Myocyte (in vitro differentiated cells): Measurements from ENCODE around the gene ATL2. TPM values are rescaled to one million over a fixed set of nuclear protein-coding genes. Genes with fewer than 3 reads are reported as not detected.
"Not testable (repeated sequence)": the region's sequence is repeated elsewhere in the genome, so short reads cannot be mapped to it uniquely, and the experiment has no call there.

Experiments
- DNase-seq: peaks from one replicate; pipeline ENCODE4 v3.0.0-alpha.2; 2012; ENCODE audit warnings: low read depth
- total RNA-seq: library from RNA; depleted of rRNA; stranded (reverse); fragments of >200 nt; gene quantifications from 2 replicates; pipeline ENCODE4 v1.2.3, GENCODE V29; 2014

ATL2 gene
- total RNA-seq, 1 donor from 2014 or later: 110 TPM

GRCh38 chr2:38274286-38275276 lies 102.5 kb downstream of the ATL2 start:
- DNase-seq: peak; percentile 79

DNA sequence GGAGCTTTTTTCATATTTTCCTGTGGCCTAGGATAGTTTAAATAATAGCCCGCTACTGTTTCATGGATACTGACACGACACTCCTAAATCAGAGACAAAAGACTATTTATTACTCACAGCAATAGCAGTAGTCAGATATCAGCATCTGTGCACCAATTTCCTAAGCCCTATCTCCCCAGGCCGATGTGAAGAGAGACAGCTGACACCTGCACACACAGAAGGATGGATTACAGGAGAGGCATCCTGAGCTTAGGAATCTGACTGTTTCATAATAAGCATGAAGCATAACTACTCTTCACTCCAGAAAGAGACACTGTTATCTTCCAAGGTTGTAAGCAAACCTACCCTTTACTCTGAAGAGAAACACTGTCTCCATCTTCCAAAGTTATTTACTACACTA lies 105.4 kb downstream of the ATL2 start:
- no peak for DNase-seq

- DNase-seq: no peak
Observed at GRCh38 chr2:38269421-38269820, 107.7 kb downstream of the ATL2 start.

DNA sequence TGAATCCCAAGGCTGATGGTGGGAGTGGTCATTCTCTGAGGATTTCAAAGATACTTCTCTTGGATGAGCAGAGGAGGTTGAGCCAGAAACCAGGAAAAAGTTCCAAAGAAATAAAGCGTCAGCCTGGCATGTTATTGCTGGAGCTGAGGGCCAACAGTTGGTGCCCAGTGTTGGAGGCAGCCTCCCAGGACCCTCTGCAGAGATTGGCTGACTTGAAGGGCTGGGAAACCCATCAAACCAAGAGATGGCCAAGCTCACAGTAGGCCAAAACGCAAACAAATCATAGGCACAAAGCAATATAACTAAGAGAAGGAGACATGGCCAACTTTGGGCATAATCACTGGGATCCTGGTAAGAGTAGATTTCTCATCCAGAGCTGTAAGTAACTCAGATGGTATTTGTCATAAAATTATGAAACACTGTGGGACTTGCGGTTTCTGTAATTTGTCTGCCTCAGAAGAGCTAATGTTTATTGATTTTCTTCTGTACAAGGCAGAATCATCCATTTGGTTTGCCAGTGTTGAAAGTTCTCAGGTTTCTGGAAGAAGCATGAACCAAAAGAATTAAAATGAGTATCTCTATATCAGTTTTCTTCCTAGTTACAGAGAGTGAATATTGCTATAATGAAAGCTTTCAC lies 108.3 kb downstream of the ATL2 start:
- no peak for DNase-seq

DNA sequence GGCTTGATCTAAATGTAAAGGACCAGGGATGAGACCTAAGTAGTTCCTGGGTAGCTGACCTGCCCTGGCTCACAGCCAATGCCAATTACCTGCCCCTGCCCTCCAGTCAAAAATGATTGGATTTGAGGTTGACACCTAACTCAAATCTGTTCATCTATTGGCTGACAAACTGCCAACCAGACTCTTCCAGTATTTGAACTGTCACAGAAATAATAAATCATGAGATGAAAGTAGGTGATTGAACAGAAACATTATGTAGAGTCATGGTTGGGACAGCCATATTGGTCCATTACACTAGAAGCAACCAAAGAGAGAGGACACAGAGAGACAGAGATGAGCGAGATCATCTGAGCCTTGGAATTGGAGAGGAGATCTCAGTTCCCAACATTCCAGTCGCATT lies 109.1 kb downstream of the ATL2 start:
- DNase-seq: no peak

GRCh38 chr2:38267270-38267925 lies 109.7 kb downstream of the ATL2 start:
- DNase-seq: no peak

DNA sequence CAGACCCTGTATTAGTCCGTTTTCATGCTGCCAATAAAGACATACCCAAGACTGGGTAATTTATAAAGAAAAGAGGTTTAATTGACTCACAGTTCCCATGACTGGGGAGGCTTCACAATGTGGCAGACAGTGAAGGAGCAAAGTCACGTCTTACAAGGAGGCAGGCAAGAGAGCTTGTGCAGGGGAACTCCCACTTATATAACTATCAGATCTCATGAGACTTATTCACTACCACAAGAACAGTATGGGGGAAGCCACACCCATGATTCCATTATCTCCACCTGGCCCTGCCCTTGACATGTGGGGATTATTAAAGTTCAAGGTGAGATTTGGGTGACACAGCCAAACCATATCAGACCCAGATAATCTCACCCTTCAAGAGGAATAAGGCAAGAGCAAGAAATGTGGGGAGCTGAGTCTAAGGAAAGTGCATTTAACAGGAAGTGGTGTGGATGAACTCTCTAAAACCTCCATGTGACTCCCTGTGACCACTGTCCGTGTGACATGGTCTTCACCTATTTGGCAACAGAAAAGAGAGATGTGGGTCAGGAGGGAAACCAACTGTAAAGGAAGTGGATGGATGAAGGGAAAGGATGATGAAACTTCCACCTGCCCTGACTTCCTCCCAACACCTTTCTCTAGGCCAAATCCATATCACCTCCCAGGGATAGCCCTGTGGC lies 110.6 kb downstream of the ATL2 start:
- no peak for DNase-seq

GRCh38 chr2:38265461-38265860 lies 111.6 kb downstream of the ATL2 start:
- no peak for DNase-seq

GRCh38 chr2:38264396-38265221 lies 112.5 kb downstream of the ATL2 start:
- DNase-seq: no peak

GRCh38 chr2:38263293-38263692 lies 113.8 kb downstream of the ATL2 start:
- DNase-seq: no peak

DNA sequence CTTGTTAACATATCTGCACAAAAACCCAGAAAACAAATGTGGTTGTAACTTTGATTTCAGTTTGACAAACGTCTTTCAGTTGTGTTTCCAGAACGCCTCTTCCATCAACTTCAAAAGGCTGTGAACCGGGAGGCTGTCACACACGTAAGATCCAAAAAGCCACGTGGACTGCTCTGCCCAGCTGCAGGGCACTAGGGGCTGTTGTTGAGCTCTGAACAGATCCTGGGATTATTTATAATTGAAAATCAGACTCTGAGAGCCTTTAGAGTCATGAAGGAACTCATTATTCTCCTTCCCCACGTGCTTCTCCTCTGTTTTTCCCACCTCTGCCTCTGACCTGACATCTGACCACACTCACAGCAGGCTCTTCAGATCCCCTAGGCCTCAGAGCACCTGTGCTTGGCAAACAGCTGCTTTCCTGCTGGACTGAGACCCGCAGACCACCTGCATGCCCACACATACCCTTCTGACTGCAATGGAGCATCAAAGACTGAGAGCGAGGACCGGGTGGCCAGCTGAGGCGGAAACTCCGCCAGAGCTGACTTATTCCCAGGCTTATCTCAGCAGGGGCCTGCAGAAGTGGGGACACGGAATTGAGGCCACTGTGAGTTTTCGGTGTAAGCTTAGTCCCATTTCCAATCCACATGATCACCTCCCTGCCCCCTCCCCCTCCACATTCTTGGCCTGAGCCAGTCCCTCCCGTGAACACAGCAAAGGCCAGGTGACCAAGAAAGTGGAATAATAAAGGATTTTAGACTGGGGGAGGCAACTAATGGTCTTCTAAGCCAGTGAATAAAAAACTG lies 114.8 kb downstream of the ATL2 start:
- no peak for DNase-seq

DNA sequence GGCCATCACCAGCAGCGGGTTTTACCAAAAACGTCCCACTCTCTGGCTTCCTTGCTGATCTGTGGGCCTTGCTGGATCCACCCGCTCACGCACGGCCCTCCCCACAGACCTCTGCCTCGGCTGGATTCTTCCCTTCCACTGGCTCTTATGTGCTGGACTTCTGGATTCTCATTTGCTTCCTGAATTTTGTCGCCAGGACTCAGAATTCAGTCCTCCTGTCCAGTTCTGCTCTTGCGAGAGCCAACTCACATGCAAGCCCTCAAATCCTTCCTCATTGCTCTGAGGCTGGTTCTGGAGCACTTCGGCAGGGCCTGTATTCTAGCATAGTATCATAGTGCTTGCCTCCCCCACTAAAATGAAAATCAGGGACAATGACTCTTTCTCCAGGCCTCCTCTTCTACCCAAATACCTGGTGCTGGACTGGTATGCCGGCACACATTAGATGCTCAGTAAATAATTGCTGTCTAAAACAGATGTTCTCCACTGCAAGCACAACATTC lies 115.5 kb downstream of the ATL2 start:
- no peak for DNase-seq

DNA sequence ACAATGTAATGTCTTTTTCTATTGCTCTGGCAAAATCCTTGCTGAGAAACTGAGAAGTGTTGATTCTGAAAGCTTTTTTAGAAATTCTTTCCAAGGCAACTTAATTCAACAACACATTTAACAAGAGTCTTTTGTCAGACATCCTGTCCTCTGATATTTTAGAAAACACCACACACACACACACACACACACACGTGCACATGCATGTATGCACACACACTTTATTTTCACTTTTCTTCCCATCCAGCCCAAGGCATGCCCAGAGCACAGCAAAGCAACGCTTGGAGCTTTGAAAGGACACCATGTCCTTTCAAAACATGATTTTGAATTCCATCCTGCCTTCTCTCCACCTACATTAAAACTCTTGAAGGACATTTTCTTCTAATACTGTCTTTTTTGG lies 116.1 kb downstream of the ATL2 start:
- DNase-seq: no peak

DNA sequence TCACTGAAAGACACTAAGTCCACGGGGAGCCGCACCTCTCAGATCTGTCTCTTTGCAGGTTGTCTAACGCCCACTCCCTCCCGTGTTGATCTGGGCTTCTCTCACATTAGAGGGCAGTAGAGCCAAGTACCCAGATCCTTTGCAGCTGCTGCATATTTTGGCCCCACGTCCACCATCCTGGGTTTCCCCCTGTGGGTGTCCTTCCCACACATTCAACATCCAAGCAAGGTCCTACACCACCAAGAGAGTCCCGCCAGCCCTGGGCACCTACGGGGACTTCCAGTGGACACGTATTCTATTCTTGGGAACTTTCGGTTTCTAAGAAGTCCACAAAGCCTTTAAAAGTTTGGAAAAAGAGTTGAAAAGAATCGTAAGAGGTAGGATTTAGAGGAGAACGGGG lies 116.6 kb downstream of the ATL2 start:
- DNase-seq: peak; percentile 65

DNA sequence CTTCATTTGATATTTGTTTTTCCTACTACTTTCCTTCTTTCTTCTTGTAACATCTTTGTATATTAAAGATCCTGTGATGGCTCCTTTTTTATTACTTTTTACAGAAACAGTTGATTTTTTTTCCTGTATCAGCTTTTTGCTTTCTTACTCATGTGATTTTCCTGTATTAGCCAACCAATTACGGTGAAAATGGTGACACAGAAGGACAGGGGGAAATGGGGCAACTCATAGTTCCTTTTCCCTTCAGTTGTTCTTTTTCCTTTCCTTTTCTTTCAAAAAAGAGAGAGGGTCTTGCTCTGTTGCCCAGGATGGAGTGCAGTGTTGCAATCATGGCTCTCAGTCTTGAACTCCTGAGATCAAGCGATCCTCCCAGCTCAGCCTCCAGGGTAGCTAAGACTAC lies 117.8 kb downstream of the ATL2 start:
- no peak for DNase-seq

DNA sequence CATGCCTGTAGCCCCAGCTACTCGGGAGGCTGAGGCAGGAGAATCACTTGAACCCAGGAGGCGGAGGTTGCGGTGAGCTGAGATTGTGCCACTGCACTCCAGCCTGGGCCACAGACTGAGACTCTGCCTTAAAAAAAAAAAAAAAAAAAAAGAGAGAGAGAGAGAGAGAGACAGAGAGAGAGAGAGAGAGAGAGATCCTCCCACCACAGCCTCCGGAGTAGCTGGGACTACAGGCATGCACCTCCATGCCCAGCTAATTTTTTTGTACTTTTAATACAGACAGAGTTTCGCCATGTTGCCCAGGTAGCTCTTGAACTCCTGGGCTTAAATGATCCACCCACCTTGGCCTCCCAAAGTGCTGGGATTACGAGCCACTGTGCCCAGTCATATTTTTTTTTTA lies 119.4 kb downstream of the ATL2 start:
- not testable (repeated sequence) for DNase-seq

DNA sequence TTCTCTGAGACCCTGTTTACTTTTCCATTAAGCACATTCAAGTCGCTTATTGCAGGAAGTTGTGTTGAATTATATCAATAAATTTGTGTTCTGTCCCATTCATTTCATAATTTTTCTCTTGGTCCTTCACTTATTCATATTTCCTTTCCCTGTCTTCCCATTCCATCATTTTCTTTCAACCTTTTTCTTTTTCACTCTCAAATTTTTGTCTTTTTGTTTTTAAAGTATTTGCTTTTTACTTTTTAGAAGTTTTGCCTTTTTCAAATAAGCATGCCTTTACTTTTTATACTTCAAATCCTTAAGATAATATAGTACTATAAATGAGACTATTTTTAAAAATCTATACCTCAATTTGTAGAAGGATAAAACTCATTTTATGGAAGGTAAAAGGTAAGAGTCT lies 120.5 kb downstream of the ATL2 start:
- no peak for DNase-seq

DNA sequence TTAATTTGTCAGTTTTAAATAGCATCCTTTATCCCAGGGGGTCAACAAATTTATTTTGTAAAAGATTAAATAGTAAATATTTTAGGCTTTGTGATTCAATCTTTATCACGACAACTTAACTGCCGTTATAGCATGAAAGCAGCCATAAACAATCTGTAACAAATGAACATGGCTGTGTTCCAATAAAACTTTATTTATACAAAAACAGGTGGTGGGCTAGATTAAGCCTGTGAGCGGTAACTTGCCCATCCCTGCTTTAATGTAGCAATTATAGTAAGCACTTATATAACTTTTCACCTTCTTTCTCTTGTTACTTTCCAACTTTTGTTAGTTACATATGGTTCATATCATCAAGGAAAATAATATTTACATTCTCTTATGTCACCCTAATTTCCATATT lies 121.9 kb downstream of the ATL2 start:
- DNase-seq: no peak

DNA sequence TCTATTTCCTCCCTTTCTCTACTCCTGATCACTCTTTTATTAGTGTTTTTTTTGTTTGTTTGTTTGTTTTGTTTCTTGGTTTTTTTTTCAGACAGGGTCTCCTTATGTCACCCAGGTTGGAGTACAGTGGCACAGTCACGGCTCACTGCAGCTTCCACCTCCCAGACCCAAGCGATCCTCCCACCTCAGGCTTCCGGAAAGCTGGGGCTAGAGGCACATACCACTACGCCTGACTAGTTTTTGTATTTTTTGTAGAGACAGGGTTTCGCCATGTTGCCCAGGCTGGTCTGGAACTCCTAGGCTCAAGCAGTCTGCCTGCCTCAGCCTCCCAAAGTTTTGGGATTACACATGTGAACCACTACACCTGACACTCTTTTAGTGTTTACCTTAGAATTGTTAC lies 122.3 kb downstream of the ATL2 start:
- no peak for DNase-seq

GRCh38 chr2:38251940-38252339 lies 125.1 kb downstream of the ATL2 start:
- no peak for DNase-seq
